K562 (cell line): Measurements from ENCODE around the gene NOP16. TPM values are rescaled to one million over a fixed set of nuclear protein-coding genes. Genes with fewer than 3 reads are reported as not detected.
A peak's percentile ranks its signal among the peaks of the same experiment; 100 is the strongest.

ENCODE experiments used
- BRD9 ChIP-seq: fragments of 450-650 bp; IDR thresholded peaks from 2 replicates; pipeline ENCODE4 v1.6.1; 2018; ENCODE audit warnings: low read depth; ENCODE audit not compliant: partially characterized antibody
- EZH2 ChIP-seq: IDR thresholded peaks from 2 replicates; pipeline ENCODE4 v1.6.1; 2012; ENCODE audit warnings: low read depth, mild to moderate bottlenecking, inconsistent platforms, low read length, borderline replicate concordance
- FOXK2 ChIP-seq, 2 experiments: fragments of 450-650 bp; IDR thresholded peaks in 1 of 2; conservative IDR thresholded peaks in 1 of 2; 2 replicates each; pipeline ENCODE4 v1.6.1; 2016; ENCODE audit warnings: low read depth in 2 of 2, mild to moderate bottlenecking in 1 of 2
- ILK ChIP-seq: fragments of 450-650 bp; IDR thresholded peaks from 2 replicates; pipeline ENCODE4 v1.6.1; 2016; ENCODE audit warnings: missing genetic modification characterization, low read depth, mild to moderate bottlenecking, missing compliant biosample characterization, moderate library complexity, borderline replicate concordance
- IRF2 ChIP-seq: sonication (generic); formaldehyde crosslinking; IDR thresholded peaks from 2 replicates; pipeline ENCODE4 v1.8.1; 2022; ENCODE audit warnings: mild to moderate bottlenecking, missing genetic modification reagents
- MEIS2 ChIP-seq: fragments of 450-650 bp; IDR thresholded peaks from 2 replicates; pipeline ENCODE4 v1.6.1; 2014; ENCODE audit warnings: mild to moderate bottlenecking; ENCODE audit not compliant: partially characterized antibody
- PHB2 ChIP-seq: fragments of 450-650 bp; IDR thresholded peaks from 2 replicates; pipeline ENCODE4 v1.6.1; 2017; ENCODE audit warnings: low read depth
- POLR2AphosphoS2 ChIP-seq: IDR thresholded peaks from 2 replicates; pipeline ENCODE4 v1.6.1; 2012; ENCODE audit warnings: low read length, improper control_type of control experiment
- PURB ChIP-seq: sonication (generic); formaldehyde crosslinking; IDR thresholded peaks from 2 replicates; pipeline ENCODE4 v1.9.0; 2021; ENCODE audit warnings: low read depth, mild to moderate bottlenecking, missing genetic modification reagents
- SREBF1 ChIP-seq: fragments of 150-350 bp; IDR thresholded peaks from 2 replicates; pipeline ENCODE4 v1.6.1; 2014; ENCODE audit warnings: antibody characterized with exemption, low read depth, low read length, borderline replicate concordance
- TCF3 ChIP-seq: sonication (generic); formaldehyde crosslinking; IDR thresholded peaks from 2 replicates; pipeline ENCODE4 v1.4.0; 2020; ENCODE audit warnings: mild to moderate bottlenecking, missing genetic modification reagents
- ZNF212 ChIP-seq: fragments of 450-650 bp; formaldehyde crosslinking; IDR thresholded peaks from 2 replicates; pipeline ENCODE4 v1.4.0; 2020; ENCODE audit warnings: mild to moderate bottlenecking
- ZNF644 ChIP-seq: fragments of 200-800 bp; sonication (Bioruptor generic); IDR thresholded peaks from 2 replicates; pipeline ENCODE4 v1.6.1; 2016; ENCODE audit warnings: low read depth, missing genetic modification characterization, missing compliant biosample characterization
- polyA plus RNA-seq, 8 experiments: library from polyadenylated mRNA; depleted of rRNA in 4 of 8; stranded (reverse) in 5 of 8; unstranded in 3 of 8; fragments of >200 nt; fragmentation: Nextera tagmentation in 2 of 8; fragmentation: Illumina TruSeq in 1 of 8; extraction: Ambion mirVana in 2 of 8; extraction: Trizol in 1 of 8; gene quantifications; 2 replicates each; pipeline versions ENCODE4 v1.2.1 to v1.2.3, GENCODE V29; 2011 to 2014; ENCODE audit warnings: inconsistent platforms in 1 of 8, missing spikeins in 1 of 8
- total RNA-seq, 7 experiments: library from RNA; depleted of rRNA in 6 of 7; stranded (reverse); fragments of >200 nt in 6 of 7; fragmentation: Illumina TruSeq in 2 of 7; extraction: Trizol in 2 of 7; gene quantifications; 2 replicates each; pipeline versions ENCODE4 v1.2.1 to v1.2.3, GENCODE V29; 2011 to 2021; ENCODE audit warnings: low replicate concordance in 1 of 7
- TF ChIP-seq, protein P1 (sequence below): sonication (generic); formaldehyde crosslinking; IDR thresholded peaks from 2 replicates; pipeline ENCODE4 v1.9.0; 2022; ENCODE audit warnings: mild to moderate bottlenecking, missing genetic modification reagents
- TF ChIP-seq, protein P2 (sequence below): IDR thresholded peaks from 2 replicates; pipeline ENCODE4 v1.6.1; 2012; ENCODE audit warnings: low read depth, low read length, improper control_type of control experiment, borderline replicate concordance
- TF ChIP-seq, protein P3 (sequence below): fragments of 250-450 bp; sonication (Bioruptor Pico); IDR thresholded peaks from 2 replicates; pipeline ENCODE4 v1.5.0; 2021
- TF ChIP-seq, protein P4 (sequence below): fragments of 200-800 bp; sonication (Bioruptor generic); IDR thresholded peaks from 2 replicates; pipeline ENCODE4 v1.6.1; 2017; ENCODE audit warnings: missing genetic modification characterization, missing compliant biosample characterization
- TF ChIP-seq, protein P5 (sequence below): sonication (generic); formaldehyde crosslinking; IDR thresholded peaks from 2 replicates; pipeline ENCODE4 v1.8.0; 2022; ENCODE audit warnings: missing genetic modification reagents, mild to moderate bottlenecking, moderate library complexity, borderline replicate concordance

NOP16 gene
- total and polyA plus RNA-seq, 9 of the 15 experiments (the other 6 are each of a cell fraction or from before 2014, with no cell fraction given): 92.5 to 342 (median 148) TPM

DNA sequence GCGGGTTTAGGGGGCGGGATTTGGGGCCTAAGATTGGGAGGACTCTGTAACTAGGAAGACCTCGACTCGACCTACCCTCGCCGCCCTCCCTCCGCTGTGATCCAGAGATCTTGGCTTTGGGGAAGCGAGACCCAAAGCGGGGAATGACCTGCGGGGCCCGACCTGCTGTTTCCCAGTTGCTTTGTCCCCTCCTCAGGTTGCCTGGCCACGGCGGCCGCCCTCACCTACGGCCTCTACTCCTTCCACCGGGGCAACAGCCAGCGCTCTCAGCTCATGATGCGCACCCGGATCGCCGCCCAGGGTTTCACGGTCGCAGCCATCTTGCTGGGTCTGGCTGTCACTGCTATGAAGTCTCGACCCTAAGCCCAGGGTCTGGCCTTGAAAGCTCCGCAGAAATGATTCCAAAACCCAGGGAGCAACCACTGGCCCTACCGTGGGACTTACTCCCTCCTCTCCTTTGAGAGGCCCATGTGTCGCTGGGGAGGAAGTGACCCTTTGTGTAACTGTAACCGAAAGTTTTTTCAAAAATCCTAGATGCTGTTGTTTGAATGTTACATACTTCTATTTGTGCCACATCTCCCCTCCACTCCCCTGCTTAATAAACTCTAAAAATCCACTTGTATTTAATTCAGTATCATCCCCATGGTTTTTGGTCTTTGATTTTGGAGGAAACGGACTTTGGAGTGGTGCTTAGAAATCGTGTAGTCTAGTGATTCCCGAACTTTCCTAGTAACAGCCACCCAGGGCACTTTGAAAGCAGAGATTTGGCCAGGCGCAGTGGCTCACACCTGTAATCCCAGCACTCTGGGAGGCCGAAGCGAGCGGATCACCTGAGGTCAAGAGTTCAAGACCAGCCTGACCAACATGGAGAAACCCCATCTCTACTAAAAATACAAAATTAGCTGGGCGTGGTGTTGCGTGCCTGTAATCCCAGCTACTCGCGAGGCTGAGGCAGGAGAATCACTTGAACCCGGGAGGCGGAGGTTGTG is 1.0 kb upstream of the NOP16 start (continued):
- TF ChIP-seq IRF2 (CRISPR knock-in tag) (no peak), BRD9 (peak; percentile 12), TCF3 (CRISPR knock-in tag) (no peak), MEIS2 (no peak), PURB (no peak), POLR2AphosphoS2 (no peak; the same call in 1 of the 2 replicates), PHB2 (no peak), FOXK2 (conservative IDR thresholded peaks at IDR 0.05 in 1 of 2, IDR thresholded peaks at IDR 0.05 in 1 of 2; ENCODE audit: low read depth in 2 of 2) (no peak), ZNF212 (CRISPR knock-in tag) (no peak), ZNF644 (tag) (no peak; the same call in 1 of the 2 replicates), SREBF1 (no peak), ILK (tag) (no peak), EZH2 (no peak)
- TF ChIP-seq, protein P1, sequence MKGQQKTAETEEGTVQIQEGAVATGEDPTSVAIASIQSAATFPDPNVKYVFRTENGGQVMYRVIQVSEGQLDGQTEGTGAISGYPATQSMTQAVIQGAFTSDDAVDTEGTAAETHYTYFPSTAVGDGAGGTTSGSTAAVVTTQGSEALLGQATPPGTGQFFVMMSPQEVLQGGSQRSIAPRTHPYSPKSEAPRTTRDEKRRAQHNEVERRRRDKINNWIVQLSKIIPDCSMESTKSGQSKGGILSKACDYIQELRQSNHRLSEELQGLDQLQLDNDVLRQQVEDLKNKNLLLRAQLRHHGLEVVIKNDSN: no peak
- TF ChIP-seq, protein P2, sequence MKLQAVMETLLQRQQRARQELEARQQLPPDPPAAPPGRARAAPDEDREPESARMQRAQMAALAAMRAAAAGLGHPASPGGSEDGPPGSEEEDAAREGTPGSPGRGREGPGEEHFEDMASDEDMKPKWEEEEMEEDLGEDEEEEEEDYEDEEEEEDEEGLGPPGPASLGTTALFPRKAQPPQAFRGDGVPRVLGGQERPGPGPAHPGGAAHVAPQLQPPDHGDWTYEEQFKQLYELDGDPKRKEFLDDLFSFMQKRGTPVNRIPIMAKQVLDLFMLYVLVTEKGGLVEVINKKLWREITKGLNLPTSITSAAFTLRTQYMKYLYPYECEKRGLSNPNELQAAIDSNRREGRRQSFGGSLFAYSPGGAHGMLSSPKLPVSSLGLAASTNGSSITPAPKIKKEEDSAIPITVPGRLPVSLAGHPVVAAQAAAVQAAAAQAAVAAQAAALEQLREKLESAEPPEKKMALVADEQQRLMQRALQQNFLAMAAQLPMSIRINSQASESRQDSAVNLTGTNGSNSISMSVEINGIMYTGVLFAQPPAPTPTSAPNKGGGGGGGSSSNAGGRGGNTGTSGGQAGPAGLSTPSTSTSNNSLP: no peak
- TF ChIP-seq, protein P3, sequence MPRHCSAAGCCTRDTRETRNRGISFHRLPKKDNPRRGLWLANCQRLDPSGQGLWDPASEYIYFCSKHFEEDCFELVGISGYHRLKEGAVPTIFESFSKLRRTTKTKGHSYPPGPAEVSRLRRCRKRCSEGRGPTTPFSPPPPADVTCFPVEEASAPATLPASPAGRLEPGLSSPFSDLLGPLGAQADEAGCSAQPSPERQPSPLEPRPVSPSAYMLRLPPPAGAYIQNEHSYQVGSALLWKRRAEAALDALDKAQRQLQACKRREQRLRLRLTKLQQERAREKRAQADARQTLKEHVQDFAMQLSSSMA (CRISPR knock-in tag): no peak
- TF ChIP-seq, protein P4, sequence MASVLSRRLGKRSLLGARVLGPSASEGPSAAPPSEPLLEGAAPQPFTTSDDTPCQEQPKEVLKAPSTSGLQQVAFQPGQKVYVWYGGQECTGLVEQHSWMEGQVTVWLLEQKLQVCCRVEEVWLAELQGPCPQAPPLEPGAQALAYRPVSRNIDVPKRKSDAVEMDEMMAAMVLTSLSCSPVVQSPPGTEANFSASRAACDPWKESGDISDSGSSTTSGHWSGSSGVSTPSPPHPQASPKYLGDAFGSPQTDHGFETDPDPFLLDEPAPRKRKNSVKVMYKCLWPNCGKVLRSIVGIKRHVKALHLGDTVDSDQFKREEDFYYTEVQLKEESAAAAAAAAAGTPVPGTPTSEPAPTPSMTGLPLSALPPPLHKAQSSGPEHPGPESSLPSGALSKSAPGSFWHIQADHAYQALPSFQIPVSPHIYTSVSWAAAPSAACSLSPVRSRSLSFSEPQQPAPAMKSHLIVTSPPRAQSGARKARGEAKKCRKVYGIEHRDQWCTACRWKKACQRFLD (CRISPR knock-in tag): no peak
- TF ChIP-seq, protein P5, sequence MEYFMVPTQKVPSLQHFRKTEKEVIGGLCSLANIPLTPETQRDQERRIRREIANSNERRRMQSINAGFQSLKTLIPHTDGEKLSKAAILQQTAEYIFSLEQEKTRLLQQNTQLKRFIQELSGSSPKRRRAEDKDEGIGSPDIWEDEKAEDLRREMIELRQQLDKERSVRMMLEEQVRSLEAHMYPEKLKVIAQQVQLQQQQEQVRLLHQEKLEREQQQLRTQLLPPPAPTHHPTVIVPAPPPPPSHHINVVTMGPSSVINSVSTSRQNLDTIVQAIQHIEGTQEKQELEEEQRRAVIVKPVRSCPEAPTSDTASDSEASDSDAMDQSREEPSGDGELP (CRISPR knock-in tag): no peak; the same call in 1 of the 2 replicates
